HEK293T (cell line): ENCODE data around the gene POLR2E.
"Not testable (repeated sequence)": the region's sequence is repeated elsewhere in the genome, so short reads cannot be mapped to it uniquely, and the experiment has no call there.

Experiments
- CTCF ChIA-PET: fragments of 350-600 bp; formaldehyde crosslinking; extraction: SDS; loops from one replicate; lab custom pipeline; 2021; ENCODE audit warnings: antibody characterized with exemption, inconsistent platforms; lab: Yijun Ruan, JAX
- POLR2A ChIA-PET: fragments of 350-600 bp; formaldehyde crosslinking; extraction: SDS; loops from one replicate; lab custom pipeline; 2020; ENCODE audit warnings: antibody characterized with exemption, inconsistent platforms; lab: Yijun Ruan, JAX
- DNase-seq: peaks from one replicate; pipeline ENCODE4 v3.0.0; 2012; ENCODE audit warnings: mixed read lengths; ENCODE audit errors: extremely low spot score
- ARNT ChIP-seq: fragments of 450-650 bp; IDR thresholded peaks from 2 replicates; pipeline ENCODE4 v1.6.1; 2017; ENCODE audit warnings: mild to moderate bottlenecking
- BHLHE40 ChIP-seq: fragments of 450-650 bp; IDR thresholded peaks from 2 replicates; pipeline ENCODE4 v1.6.1; 2016; ENCODE audit warnings: mild to moderate bottlenecking, moderate library complexity, borderline replicate concordance
- CTBP1 ChIP-seq: fragments of 450-650 bp; IDR thresholded peaks from 2 replicates; pipeline ENCODE4 v1.6.1; 2016; ENCODE audit warnings: borderline replicate concordance
- ELF4 ChIP-seq: fragments of 450-650 bp; IDR thresholded peaks from 2 replicates; pipeline ENCODE4 v1.6.1; 2017; ENCODE audit warnings: antibody characterized with exemption
- FOXA1 ChIP-seq: fragments of 450-650 bp; IDR thresholded peaks from 2 replicates; pipeline ENCODE4 v1.6.1; 2016; ENCODE audit warnings: mild to moderate bottlenecking
- FOXK2 ChIP-seq: fragments of 450-650 bp; IDR thresholded peaks from 2 replicates; pipeline ENCODE4 v1.6.1; 2016; ENCODE audit warnings: mild to moderate bottlenecking
- FOXM1 ChIP-seq: fragments of 450-650 bp; IDR thresholded peaks from 2 replicates; pipeline ENCODE4 v1.6.1; 2017; ENCODE audit warnings: mild to moderate bottlenecking, borderline replicate concordance
- HDGF ChIP-seq: fragments of 450-650 bp; IDR thresholded peaks from 2 replicates; pipeline ENCODE4 v1.6.1; 2017; ENCODE audit warnings: antibody characterized with exemption, borderline replicate concordance
- L3MBTL2 ChIP-seq: fragments of 450-650 bp; conservative IDR thresholded peaks from 2 replicates; pipeline ENCODE4 v1.6.1; 2016; ENCODE audit warnings: mild to moderate bottlenecking
- LEF1 ChIP-seq: fragments of 450-650 bp; IDR thresholded peaks from 2 replicates; pipeline ENCODE4 v1.6.1; 2017; ENCODE audit warnings: mild to moderate bottlenecking, borderline replicate concordance
- NFRKB ChIP-seq: fragments of 450-650 bp; IDR thresholded peaks from 2 replicates; pipeline ENCODE4 v1.6.1; 2016; ENCODE audit warnings: mild to moderate bottlenecking, moderate library complexity
- SP1 ChIP-seq: fragments of 450-650 bp; IDR thresholded peaks from 2 replicates; pipeline ENCODE4 v1.6.1; 2017
- SUZ12 ChIP-seq: fragments of 450-650 bp; IDR thresholded peaks from 2 replicates; pipeline ENCODE4 v1.6.1; 2016; ENCODE audit warnings: mild to moderate bottlenecking
- TARDBP ChIP-seq: fragments of 450-650 bp; IDR thresholded peaks from 2 replicates; pipeline ENCODE4 v1.6.1; 2016
- ZNF384 ChIP-seq: fragments of 450-650 bp; IDR thresholded peaks from 2 replicates; pipeline ENCODE4 v1.6.1; 2016
- TF ChIP-seq, protein P1 (sequence below): fragments of 450-650 bp; IDR thresholded peaks from 2 replicates; pipeline ENCODE4 v1.6.1; 2016

The POLR2E gene

DNA sequence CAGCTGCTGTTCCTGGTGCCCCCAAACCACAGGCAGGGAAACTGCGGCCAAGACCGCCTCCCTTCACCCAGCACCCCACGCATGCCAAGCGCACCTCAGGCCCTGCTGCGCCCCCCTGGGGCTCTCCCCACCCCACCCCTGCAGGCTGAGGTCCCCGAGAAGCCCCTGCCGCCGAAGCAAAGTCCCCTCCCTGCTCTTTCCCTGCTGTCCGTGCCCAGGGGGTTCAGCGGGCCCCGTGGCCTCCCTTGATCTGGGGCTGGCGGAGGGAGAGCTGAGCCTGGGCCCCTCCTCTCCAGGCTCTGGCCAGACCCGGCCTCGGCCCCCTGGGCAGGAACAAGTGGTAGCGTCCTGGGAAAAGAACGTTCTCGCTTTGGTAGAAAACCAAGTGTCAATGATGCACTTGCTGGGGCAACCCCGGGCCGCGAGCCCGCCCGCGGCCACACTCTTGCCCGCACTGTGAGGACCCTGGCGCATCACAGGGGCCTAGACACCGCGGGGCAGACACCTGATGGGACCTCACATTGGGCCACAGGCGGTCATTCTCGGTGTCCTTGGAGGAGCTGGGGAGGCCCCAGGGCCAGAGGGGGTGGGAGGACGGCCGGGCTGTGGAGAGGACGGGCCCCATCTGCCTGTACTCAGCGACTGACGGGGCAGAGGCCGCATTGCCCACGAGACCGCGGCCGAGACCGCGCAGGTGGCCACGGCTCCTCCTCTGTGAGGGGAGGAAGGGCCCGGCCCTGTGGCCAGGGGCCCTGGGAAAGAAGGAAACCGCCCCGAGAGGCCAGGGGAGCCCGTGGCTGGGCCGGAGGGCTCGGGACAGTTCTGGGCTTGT, 37.6 kb upstream of the POLR2E start:
- CTCF ChIA-PET: no interaction called here
- TF ChIP-seq NFRKB (no peak), FOXM1 (no peak), LEF1 (no peak), SUZ12 (no peak), ELF4 (no peak), BHLHE40 (no peak), SP1 (no peak), HDGF (no peak), L3MBTL2 (no peak), FOXA1 (no peak), ZNF384 (no peak)
- TF ChIP-seq, protein P1, sequence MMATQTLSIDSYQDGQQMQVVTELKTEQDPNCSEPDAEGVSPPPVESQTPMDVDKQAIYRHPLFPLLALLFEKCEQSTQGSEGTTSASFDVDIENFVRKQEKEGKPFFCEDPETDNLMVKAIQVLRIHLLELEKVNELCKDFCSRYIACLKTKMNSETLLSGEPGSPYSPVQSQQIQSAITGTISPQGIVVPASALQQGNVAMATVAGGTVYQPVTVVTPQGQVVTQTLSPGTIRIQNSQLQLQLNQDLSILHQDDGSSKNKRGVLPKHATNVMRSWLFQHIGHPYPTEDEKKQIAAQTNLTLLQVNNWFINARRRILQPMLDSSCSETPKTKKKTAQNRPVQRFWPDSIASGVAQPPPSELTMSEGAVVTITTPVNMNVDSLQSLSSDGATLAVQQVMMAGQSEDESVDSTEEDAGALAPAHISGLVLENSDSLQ: no peak
- POLR2A ChIA-PET: no interaction called here
- no peak for DNase-seq

DNA sequence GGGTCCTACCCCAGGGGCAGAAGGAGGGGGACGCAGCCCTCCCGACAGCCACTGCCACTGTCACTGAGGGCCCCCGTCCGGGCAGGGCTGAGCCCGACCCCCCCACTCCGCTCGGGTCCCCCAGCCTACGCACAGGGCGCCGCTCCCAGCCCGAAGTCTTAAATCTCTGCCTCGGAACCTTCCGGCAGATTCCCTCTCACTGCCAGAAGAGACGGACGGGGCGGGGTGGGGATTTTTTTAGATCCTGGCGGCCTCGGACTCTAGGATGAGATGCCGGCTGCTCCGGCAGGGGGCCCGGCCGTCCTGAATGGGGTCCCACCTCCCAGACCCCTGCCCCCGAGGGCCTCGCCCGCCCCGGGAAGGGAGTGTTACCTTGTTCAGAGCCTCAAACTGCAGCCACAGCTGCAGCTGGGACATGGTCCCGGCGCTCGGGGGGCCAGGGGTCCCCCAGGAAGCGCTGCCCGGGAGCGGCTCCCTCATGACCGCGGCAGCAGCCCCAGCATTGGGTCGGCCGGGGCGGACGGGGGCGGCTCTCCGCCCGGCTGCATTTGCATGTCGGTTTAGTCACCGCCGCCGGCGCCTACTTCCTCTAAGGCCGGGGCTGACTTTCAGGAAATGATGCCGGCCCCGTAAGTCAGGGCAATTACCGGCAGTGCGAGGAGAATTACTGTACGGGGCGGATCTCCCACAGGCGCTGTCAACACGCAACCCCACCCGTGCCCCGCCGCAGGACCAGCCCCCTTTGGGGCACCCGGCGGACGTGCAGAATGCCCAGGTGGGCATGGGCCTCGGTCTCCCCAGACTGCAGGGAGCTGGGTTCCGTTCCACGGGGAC, 36.8 kb upstream of the POLR2E start:
- no peak for DNase-seq
- ChIA-PET POLR2A (no interaction called here), CTCF (no interaction called here)
- TF ChIP-seq LEF1: no peak
- no peak for TF ChIP-seq FOXA1
- no peak for TF ChIP-seq NFRKB
- no peak for TF ChIP-seq BHLHE40
- no peak for TF ChIP-seq SP1
- no peak for TF ChIP-seq FOXM1
- TF ChIP-seq CTBP1: no peak
- TF ChIP-seq, protein P1: no peak

DNA sequence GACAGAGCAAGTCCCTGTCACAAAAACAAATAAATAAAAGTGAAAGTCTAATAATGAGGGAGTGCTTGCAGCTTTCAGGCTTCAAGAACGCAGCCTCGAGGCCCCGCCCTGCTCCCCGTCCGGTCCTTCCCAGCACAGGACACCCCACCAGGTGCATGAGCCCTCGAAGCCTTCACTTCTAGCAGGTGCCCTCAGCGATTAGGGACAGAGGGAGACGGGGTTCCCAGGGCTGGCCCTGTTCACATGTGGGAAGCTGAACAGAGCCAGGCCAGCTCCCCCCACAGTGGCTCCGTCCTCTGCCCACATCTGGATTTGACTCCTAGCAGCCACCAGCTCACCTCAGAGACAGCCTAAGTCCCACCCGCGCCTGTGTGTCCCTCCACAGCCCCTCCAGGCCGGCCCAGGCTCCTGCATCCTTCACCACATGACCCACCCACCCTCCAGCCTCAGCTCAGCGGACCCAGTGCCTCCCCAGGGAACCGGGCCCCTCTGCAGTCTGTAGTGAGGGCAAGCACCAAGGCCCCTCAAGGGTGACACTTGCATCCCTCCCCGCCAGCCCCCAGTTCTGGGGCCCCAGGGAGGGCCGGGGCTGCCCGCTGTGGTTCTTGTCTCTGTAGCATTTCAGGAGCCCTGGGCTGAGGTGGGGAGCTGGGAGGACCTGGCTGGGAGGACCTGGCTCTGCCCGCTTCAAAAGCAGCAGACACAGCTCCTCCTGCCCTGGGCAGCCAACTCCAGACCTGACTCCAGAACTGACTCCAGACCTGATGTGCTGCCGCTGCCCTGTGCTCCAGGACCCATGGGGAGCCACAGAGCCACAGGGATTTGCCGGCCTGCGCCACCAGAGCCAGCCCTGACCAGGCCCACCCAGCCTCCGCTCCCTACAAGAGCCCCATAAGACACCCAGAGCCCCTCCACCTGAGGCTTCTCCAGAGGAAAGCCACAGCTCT, 35.9 kb upstream of the POLR2E start:
- DNase-seq: no peak
- CTCF ChIA-PET: no interaction called here
- POLR2A ChIA-PET: interaction anchor here (0.5 to 1.2 kb wide), 2 partner anchors 138 to 456 kb away, joined by 3 to 4 read pairs; partner anchors contain the start of gene CIRBP
- no peak for TF ChIP-seq ARNT
- TF ChIP-seq FOXK2: no peak
- TF ChIP-seq CTBP1: no peak
- no peak for TF ChIP-seq LEF1
- no peak for TF ChIP-seq BHLHE40
- TF ChIP-seq SP1: no peak
- TF ChIP-seq TARDBP: no peak
- no peak for TF ChIP-seq ZNF384
- TF ChIP-seq FOXM1: no peak
- no peak for TF ChIP-seq NFRKB
- no peak for TF ChIP-seq ELF4
- TF ChIP-seq, protein P1: no peak
- TF ChIP-seq SUZ12: no peak

DNA sequence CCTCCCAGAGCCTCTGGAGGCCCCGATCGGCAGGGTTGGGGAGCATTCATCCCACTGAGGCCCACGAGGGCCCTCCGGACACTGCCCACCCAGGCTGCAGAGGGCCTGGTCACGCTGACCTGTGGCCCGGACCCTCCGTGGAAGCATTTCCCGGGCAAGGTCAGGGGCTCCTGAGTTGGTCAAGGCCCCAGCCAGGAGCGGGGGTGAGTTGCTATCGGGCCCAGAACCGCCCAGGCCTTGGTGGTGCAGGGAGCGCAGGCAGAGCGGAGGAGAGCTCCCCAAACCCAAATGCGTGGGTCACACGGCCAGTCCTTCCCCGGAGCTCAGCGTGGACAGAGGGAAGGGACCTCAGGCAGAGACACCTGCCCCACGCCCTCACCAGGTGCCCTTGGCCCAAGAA, 34.4 kb upstream of the POLR2E start:
- CTCF ChIA-PET: no interaction called here
- TF ChIP-seq ZNF384 (no peak), L3MBTL2 (no peak), CTBP1 (no peak), ARNT (no peak), ELF4 (no peak), SP1 (no peak), BHLHE40 (no peak), SUZ12 (no peak), TARDBP (no peak), FOXA1 (no peak), NFRKB (no peak), FOXK2 (no peak), FOXM1 (no peak)
- POLR2A ChIA-PET: interaction anchor here (1.2 kb wide), 1 partner anchor 139 kb away, joined by 4 read pairs; the partner anchor contains the start of gene CIRBP
- DNase-seq: no peak

DNA sequence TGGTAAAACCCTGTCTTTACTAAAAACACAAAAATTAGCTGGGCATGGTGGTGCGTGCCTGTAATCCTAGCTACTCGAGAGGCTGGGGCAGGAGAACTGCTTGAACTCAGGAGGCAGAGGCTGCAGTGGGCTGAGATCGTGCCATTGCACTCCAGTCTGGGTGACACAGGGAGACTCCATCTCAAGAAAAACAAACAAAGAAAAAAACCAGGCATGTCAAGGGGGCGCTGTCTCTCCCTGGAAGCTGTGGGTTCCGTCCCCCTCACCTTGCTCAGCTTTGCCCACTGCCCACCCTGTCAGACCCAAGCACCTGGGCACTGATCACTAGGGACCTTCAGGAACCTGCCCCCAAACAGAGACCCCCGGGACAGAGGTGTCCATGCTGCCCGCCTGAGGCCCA, 33.9 kb upstream of the POLR2E start:
- POLR2A ChIA-PET, DNase-seq: not testable (repeated sequence)
- CTCF ChIA-PET: interaction anchor here (0.7 kb wide), 1 partner anchor 109 kb away, joined by 4 read pairs; no protein-coding TSS in a partner anchor
